Measurements from ENCODE around the gene IKBKG. TPM values are rescaled to one million over a fixed set of nuclear protein-coding genes. Genes with fewer than 3 reads are reported as not detected.
A peak's percentile ranks its signal among the peaks of the same experiment; 100 is the strongest.

The IKBKG gene
- polyA plus RNA-seq, 1 donor (not counting 4 experiments of a cell fraction or from before 2014, with no cell fraction given), result 15.1 TPM

DNA sequence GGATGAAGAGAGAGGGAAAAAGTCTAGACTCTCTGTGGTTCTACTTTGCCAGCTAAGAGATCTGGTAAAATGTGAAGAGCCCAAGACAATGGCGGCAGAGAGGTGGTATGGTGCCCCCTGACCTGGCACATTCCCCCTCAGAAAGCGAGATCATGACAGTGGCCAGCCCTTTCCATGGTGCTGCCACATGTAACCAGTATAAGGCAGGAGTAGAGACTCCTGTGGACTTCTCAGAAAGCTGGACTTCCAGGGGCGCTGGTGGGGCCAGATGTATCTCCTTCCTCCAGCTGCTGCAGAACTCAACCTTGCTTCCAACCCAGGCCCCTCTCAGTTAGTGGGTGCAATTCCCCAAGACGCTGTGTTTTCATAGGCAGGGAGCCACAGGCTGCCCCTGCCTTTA lies 47.1 kb downstream of the IKBKG start:
- no peaks in the 10 kb centered on the region for H4K20me1 ChIP-seq (ENCODE audit: control insufficient read depth, extremely low read depth, insufficient read depth, low read length)
- H3K4me2 ChIP-seq (ENCODE audit: control insufficient read depth, extremely low read depth, insufficient read depth, low read depth, low read length), result no peak overlapping the region
- peaks cover 14% of the 10 kb centered on the region for H3K4me1 ChIP-seq (ENCODE audit: control insufficient read depth, extremely low read depth, insufficient read depth, low read length)
- H3K9ac ChIP-seq (ENCODE audit: control insufficient read depth, extremely low read depth, insufficient read depth, low read length), result no peak overlapping the region
- no peaks in the 10 kb centered on the region for H3K27me3 ChIP-seq (ENCODE audit: control insufficient read depth, extremely low read depth, insufficient read depth, low read length)
- dilution Hi-C loops (cut with MboI; ENCODE audit: extremely low pct_ligation_motif_present, low sequenced_read_pairs), result no loop called here
- TF ChIP-seq, protein P1, sequence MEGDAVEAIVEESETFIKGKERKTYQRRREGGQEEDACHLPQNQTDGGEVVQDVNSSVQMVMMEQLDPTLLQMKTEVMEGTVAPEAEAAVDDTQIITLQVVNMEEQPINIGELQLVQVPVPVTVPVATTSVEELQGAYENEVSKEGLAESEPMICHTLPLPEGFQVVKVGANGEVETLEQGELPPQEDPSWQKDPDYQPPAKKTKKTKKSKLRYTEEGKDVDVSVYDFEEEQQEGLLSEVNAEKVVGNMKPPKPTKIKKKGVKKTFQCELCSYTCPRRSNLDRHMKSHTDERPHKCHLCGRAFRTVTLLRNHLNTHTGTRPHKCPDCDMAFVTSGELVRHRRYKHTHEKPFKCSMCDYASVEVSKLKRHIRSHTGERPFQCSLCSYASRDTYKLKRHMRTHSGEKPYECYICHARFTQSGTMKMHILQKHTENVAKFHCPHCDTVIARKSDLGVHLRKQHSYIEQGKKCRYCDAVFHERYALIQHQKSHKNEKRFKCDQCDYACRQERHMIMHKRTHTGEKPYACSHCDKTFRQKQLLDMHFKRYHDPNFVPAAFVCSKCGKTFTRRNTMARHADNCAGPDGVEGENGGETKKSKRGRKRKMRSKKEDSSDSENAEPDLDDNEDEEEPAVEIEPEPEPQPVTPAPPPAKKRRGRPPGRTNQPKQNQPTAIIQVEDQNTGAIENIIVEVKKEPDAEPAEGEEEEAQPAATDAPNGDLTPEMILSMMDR (optimal IDR thresholded peaks at IDR 0.05 in 1 of 3, IDR thresholded peaks at IDR 0.05 in 1 of 3, conservative IDR thresholded peaks at IDR 0.05 in 1 of 3; ENCODE audit: extremely low read depth in 1 of 3, insufficient read depth in 2 of 3, low read length in 3 of 3), result no peak
- no peak for TF ChIP-seq EZH2 (IDR thresholded peaks at IDR 0.05; ENCODE audit: low read length)
- no peak for DNase-seq (ENCODE audit: low read depth, low spot score)
- no peak overlapping the region for H3K27ac ChIP-seq (ENCODE audit: control insufficient read depth, insufficient read depth, low read length)
- H3K9me1 ChIP-seq (ENCODE audit: control insufficient read depth, extremely low read depth, insufficient read depth, low read length), result no peaks in the 10 kb centered on the region
- H3K79me2 ChIP-seq (ENCODE audit: control insufficient read depth, insufficient read depth, low read length), result no peaks in the 10 kb centered on the region
- peaks cover 3% of the 10 kb centered on the region for H3K9me3 ChIP-seq (ENCODE audit: control insufficient read depth, low read depth, low read length)
- no peak overlapping the region for H3K4me3 ChIP-seq (ENCODE audit: control insufficient read depth in 2 of 3, extremely low read depth in 1 of 3, insufficient read depth in 2 of 3, low read depth in 1 of 3, low read length in 3 of 3)
- H2AFZ ChIP-seq (ENCODE audit: control insufficient read depth, low read length), result no peak overlapping the region
- FAIRE-seq, result no peak
- H3K36me3 ChIP-seq (ENCODE audit: control insufficient read depth in 2 of 2, extremely low read depth in 1 of 2, insufficient read depth in 2 of 2, low read length in 2 of 2), result no peaks in the 10 kb centered on the region

DNA sequence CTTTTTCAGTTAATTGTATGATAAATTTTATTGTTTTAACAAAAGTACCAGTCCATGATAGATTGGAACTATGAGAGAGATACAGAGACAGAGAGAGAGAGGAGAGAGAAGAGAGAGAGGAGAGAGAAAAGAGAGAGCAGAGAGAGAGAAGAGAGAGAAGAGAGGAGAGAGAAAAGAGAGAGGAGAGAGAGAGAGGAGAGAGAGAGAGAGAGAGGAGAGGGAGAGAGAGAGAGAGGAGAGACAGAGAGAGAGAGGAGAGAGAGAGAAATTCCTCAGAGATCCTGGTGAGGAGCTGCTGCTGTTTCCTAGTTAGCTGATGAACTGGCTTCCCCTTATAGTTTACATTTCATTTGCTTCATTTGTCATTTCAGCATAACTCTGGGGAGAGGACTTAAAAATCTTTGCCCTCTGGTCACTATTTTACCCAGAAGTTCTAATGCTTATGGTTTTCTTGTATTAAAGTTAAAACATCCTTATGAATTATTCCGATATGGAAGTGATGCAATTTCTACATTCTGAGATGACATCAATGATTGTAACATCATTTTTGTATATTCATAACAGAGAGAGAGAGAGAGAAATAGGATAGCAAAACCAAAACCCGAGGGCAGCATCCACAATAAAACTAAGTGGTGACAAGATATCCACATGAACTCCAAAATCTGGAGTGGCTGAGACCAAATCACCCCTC lies 48.3 kb downstream of the IKBKG start:
- no peaks in the 10 kb centered on the region for H4K20me1 ChIP-seq (ENCODE audit: control insufficient read depth, extremely low read depth, insufficient read depth, low read length)
- no peak for FAIRE-seq

More for the DNA sequence above, 48.3 kb downstream of the IKBKG start:
- Histone ChIP-seq H3K27me3 (ENCODE audit: control insufficient read depth, extremely low read depth, insufficient read depth, low read length) (no peaks in the 10 kb centered on the region), H3K4me1 (ENCODE audit: control insufficient read depth, extremely low read depth, insufficient read depth, low read length) (peaks cover 18% of the 10 kb centered on the region), H3K9ac (ENCODE audit: control insufficient read depth, extremely low read depth, insufficient read depth, low read length) (no peak overlapping the region), H3K4me3 (ENCODE audit: control insufficient read depth in 2 of 3, extremely low read depth in 1 of 3, insufficient read depth in 2 of 3, low read depth in 1 of 3, low read length in 3 of 3) (no peak overlapping the region), H3K79me2 (ENCODE audit: control insufficient read depth, insufficient read depth, low read length) (no peaks in the 10 kb centered on the region), H3K9me3 (ENCODE audit: control insufficient read depth, low read depth, low read length) (peaks cover 4% of the 10 kb centered on the region), H3K4me2 (ENCODE audit: control insufficient read depth, extremely low read depth, insufficient read depth, low read depth, low read length) (peak overlapping the region; percentile 42), H2AFZ (ENCODE audit: control insufficient read depth, low read length) (no peak overlapping the region), H3K27ac (ENCODE audit: control insufficient read depth, insufficient read depth, low read length) (peak overlapping the region; percentile 46), H3K9me1 (ENCODE audit: control insufficient read depth, extremely low read depth, insufficient read depth, low read length) (no peaks in the 10 kb centered on the region), H3K36me3 (ENCODE audit: control insufficient read depth in 2 of 2, extremely low read depth in 1 of 2, insufficient read depth in 2 of 2, low read length in 2 of 2) (no peaks in the 10 kb centered on the region)
- dilution Hi-C loops (cut with MboI; ENCODE audit: extremely low pct_ligation_motif_present, low sequenced_read_pairs), result no loop called here
- TF ChIP-seq, protein P1 (optimal IDR thresholded peaks at IDR 0.05 in 1 of 3, IDR thresholded peaks at IDR 0.05 in 1 of 3, conservative IDR thresholded peaks at IDR 0.05 in 1 of 3; ENCODE audit: extremely low read depth in 1 of 3, insufficient read depth in 2 of 3, low read length in 3 of 3), result no peak
- no peak for TF ChIP-seq EZH2 (IDR thresholded peaks at IDR 0.05; ENCODE audit: low read length)
- no peak for DNase-seq (ENCODE audit: low read depth, low spot score)
